MM.1S (cell line): ENCODE data around the gene MAD1L1.

Experiments used
- EZH2 ChIP-seq: fragments of 300-600 bp; sonication (generic); optimal IDR thresholded peaks from 2 replicates; pipeline ENCODE3; 2017; ENCODE audit warnings: low read depth, mild to moderate bottlenecking, antibody characterized with exemption, low read length, mixed read lengths
- EZH2phosphoT487 ChIP-seq: fragments of 300-600 bp; sonication (generic); IDR thresholded peaks from 2 replicates; pipeline ENCODE4 v1.6.1; 2018; ENCODE audit warnings: antibody characterized with exemption, low read length
- TF ChIP-seq, protein P1 (sequence below): fragments of 300-600 bp; sonication (generic); IDR thresholded peaks from 2 replicates; pipeline ENCODE4 v1.5.1; 2016; ENCODE audit warnings: antibody characterized with exemption, low read length, mixed read lengths

DNA sequence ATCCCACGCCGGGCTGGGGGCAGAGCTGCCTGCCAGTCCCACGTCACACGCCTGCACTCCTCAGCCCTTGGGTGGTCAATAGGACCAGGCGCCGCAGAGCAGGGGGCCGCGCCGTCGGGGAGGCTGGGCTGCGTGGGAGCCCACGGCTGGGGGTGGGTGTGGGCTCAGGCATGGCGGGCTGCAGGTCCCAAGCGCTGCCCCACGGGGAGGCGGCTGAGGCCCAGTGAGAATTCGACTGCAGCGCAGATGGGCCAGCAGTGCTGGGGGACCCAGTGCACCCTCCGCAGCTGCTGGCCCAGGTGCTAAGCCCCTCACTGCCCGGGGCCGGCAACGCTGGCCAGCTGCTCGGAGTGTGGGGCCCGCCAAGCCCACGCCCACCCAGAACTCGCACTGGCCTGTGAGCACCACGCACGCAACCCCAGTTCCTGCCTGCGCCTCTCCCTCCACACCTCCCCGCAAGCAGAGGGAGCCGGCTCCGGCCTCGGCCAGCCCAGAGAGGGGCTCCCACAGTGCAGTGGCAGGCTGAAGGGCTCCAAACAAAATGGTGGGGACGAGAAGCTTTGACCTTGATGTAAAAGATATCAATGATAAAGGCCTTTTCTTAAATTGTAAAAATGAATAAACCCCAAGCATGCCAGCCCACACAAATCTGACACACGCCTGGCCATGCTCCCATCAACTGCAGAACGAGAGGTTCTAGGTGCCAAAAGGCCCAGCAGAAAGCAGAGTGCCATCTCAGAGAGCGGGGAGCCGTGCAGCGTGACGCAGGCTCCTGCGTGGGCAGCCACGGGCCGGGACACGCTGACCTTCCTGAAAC lies 255.5 kb downstream of the MAD1L1 start:
- TF ChIP-seq, protein P1, sequence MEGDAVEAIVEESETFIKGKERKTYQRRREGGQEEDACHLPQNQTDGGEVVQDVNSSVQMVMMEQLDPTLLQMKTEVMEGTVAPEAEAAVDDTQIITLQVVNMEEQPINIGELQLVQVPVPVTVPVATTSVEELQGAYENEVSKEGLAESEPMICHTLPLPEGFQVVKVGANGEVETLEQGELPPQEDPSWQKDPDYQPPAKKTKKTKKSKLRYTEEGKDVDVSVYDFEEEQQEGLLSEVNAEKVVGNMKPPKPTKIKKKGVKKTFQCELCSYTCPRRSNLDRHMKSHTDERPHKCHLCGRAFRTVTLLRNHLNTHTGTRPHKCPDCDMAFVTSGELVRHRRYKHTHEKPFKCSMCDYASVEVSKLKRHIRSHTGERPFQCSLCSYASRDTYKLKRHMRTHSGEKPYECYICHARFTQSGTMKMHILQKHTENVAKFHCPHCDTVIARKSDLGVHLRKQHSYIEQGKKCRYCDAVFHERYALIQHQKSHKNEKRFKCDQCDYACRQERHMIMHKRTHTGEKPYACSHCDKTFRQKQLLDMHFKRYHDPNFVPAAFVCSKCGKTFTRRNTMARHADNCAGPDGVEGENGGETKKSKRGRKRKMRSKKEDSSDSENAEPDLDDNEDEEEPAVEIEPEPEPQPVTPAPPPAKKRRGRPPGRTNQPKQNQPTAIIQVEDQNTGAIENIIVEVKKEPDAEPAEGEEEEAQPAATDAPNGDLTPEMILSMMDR = no peak
- TF ChIP-seq EZH2phosphoT487 = no peak
- no peak for TF ChIP-seq EZH2
